Esophagus squamous epithelium (tissue), 4 donors: ENCODE data around the gene RNF115.

Experiments
- CTCF ChIP-seq, 6 experiments: fragments of 450-650 bp in 4 of 6; fragments of 200-600 bp in 2 of 6; sonication (generic) in 2 of 6; IDR thresholded peaks; one replicate each; pipeline ENCODE4 v1.5.1; 2016 to 2019; ENCODE audit warnings: antibody characterized with exemption in 6 of 6, mild to moderate bottlenecking in 4 of 6, moderate library complexity in 4 of 6
- POLR2A ChIP-seq, 4 donors: fragments of 450-650 bp; IDR thresholded peaks; one replicate each; pipeline ENCODE4 v1.6.1; 2017; ENCODE audit warnings: antibody characterized with exemption in 4 of 4, mild to moderate bottlenecking in 4 of 4, moderate library complexity in 3 of 4

- TF ChIP-seq POLR2A (IDR thresholded peaks at IDR 0.05): no peak
- no peak for TF ChIP-seq CTCF (IDR thresholded peaks at IDR 0.05)
These were observed 135.0 kb downstream of the RNF115 start for GRCh38 chr1:145688924-145689323.
